Measurements from ENCODE around the gene TCF7L2.

Gene TCF7L2

DNA sequence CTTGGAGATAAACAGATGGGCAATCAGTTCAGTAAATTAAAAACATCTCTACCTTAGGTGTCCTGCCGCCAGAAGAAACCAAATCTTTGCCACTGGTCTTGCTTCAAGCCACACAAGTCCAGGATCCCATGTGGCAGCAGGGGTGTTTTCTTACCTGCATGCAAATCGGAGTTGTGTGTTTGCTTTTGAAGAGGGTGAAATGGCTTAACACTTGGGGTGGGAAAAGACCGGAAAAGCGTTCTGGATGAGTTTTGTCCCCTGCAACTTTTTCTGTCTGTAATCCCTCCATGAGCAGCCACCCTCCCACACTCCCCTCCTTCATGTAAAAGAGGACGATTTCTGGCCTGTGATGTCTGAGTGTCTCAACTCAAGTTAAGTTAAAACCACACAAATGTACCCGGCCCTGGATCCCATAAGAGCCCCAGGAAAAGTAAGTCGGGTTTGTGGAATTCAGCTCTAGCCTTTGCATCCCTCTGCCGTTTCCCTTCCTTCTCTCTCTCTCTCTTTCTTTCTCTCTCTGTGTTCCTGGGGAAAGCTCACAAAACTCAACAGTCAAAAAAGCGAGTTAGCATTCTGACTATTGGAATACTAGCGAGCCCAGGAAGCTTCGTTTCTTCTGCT is 178.5 kb downstream of the TCF7L2 start:
- DNase-seq (ENCODE audit: insufficient read length) (no peak), FAIRE-seq (no peak)
- no peak for TF ChIP-seq TAF1 (IDR thresholded peaks at IDR 0.05; ENCODE audit: borderline replicate concordance, low read depth, low read length)
- no peak for TF ChIP-seq POLR2AphosphoS5 (IDR thresholded peaks at IDR 0.05; ENCODE audit: low read depth, low read length)
- TF ChIP-seq POLR2A (IDR thresholded peaks at IDR 0.05; ENCODE audit: low read depth, low read length): no peak

DNA sequence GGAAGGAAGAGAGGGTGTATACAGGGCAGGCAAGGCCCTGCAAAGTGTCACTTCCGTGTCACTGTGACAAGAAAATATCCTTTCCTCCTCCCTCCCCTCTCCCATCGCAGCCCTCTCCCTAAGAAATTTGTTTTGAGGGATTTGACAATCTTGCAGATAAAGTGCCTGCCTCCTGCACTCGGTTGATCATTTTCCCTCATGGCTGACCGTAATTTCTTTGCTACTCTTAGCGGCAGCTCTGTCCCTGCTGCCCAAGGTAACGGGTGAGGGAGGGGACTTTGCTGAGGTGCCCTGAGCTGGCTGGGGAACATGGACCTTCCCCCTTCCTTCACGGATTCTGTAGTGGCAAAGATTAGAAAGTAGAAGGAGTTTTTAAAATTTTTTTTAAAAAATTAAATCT is 179.1 kb downstream of the TCF7L2 start:
- FAIRE-seq (no peak), DNase-seq (ENCODE audit: insufficient read length) (no peak)
- no peak for TF ChIP-seq TAF1 (IDR thresholded peaks at IDR 0.05; ENCODE audit: borderline replicate concordance, low read depth, low read length)

GRCh38 chr10:113130014-113130641 is 180.1 kb downstream of the TCF7L2 start:
- FAIRE-seq: no peak
- TF ChIP-seq POLR2AphosphoS5 (IDR thresholded peaks at IDR 0.05; ENCODE audit: low read depth, low read length) (no peak), POLR2A (IDR thresholded peaks at IDR 0.05; ENCODE audit: low read depth, low read length) (no peak), TAF1 (IDR thresholded peaks at IDR 0.05; ENCODE audit: borderline replicate concordance, low read depth, low read length) (no peak)
- no peak for DNase-seq (ENCODE audit: insufficient read length)

GRCh38 chr10:113131613-113132261 is 181.7 kb downstream of the TCF7L2 start:
- TF ChIP-seq POLR2A (IDR thresholded peaks at IDR 0.05; ENCODE audit: low read depth, low read length) (no peak), TAF1 (IDR thresholded peaks at IDR 0.05; ENCODE audit: borderline replicate concordance, low read depth, low read length) (no peak), POLR2AphosphoS5 (IDR thresholded peaks at IDR 0.05; ENCODE audit: low read depth, low read length) (no peak)
- DNase-seq (ENCODE audit: insufficient read length): no peak
- no peak for FAIRE-seq

DNA sequence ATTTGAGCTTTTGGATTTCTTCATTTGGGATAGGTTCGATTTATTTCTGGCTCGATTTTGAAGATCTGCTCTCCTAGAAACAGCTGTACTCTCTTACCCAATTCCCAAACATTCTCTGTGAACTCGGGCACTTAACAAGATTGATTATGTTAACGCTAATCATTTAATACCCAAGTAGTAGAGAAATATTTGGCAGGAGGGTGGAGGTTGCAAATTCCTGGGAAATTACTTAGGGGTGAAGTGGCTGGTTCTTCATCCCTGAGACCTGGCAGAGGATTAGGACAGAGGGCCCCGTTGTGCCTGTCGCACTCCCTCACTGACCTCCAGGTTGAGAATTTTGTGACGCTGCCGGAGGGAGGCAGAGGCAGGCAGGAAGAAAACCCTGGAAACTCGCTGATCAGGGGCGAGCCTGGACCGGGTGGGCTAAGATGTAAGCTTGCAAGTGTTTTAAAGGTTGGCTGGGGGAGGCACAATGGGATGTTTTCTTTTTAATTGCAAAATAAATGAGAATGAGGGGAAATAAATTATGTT is 182.6 kb downstream of the TCF7L2 start:
- FAIRE-seq (no peak), DNase-seq (ENCODE audit: insufficient read length) (no peak)
- no peak for TF ChIP-seq POLR2A (IDR thresholded peaks at IDR 0.05; ENCODE audit: low read depth, low read length)
- TF ChIP-seq TAF1 (IDR thresholded peaks at IDR 0.05; ENCODE audit: borderline replicate concordance, low read depth, low read length): no peak
- TF ChIP-seq POLR2AphosphoS5 (IDR thresholded peaks at IDR 0.05; ENCODE audit: low read depth, low read length): no peak

GRCh38 chr10:113133497-113134115 is 183.6 kb downstream of the TCF7L2 start:
- no peak for TF ChIP-seq POLR2A (IDR thresholded peaks at IDR 0.05; ENCODE audit: low read depth, low read length)
- no peak for TF ChIP-seq POLR2AphosphoS5 (IDR thresholded peaks at IDR 0.05; ENCODE audit: low read depth, low read length)
- TF ChIP-seq TAF1 (IDR thresholded peaks at IDR 0.05; ENCODE audit: borderline replicate concordance, low read depth, low read length): no peak
- DNase-seq (ENCODE audit: insufficient read length) (no peak), FAIRE-seq (no peak)

GRCh38 chr10:113135025-113135424 is 185.0 kb downstream of the TCF7L2 start:
- FAIRE-seq (no peak), DNase-seq (ENCODE audit: insufficient read length) (no peak)
- TF ChIP-seq POLR2A (IDR thresholded peaks at IDR 0.05; ENCODE audit: low read depth, low read length): no peak
- no peak for TF ChIP-seq POLR2AphosphoS5 (IDR thresholded peaks at IDR 0.05; ENCODE audit: low read depth, low read length)
- TF ChIP-seq TAF1 (IDR thresholded peaks at IDR 0.05; ENCODE audit: borderline replicate concordance, low read depth, low read length): no peak

- TF ChIP-seq TAF1 (IDR thresholded peaks at IDR 0.05; ENCODE audit: borderline replicate concordance, low read depth, low read length) (no peak), POLR2A (IDR thresholded peaks at IDR 0.05; ENCODE audit: low read depth, low read length) (no peak), POLR2AphosphoS5 (IDR thresholded peaks at IDR 0.05; ENCODE audit: low read depth, low read length) (no peak)
- DNase-seq (ENCODE audit: insufficient read length) (no peak), FAIRE-seq (no peak)
Measured at GRCh38 chr10:113137941-113138685, 188.1 kb downstream of the TCF7L2 start.

GRCh38 chr10:113138937-113139585 is 189.0 kb downstream of the TCF7L2 start:
- FAIRE-seq (no peak), DNase-seq (ENCODE audit: insufficient read length) (no peak)
- TF ChIP-seq TAF1 (IDR thresholded peaks at IDR 0.05; ENCODE audit: borderline replicate concordance, low read depth, low read length): no peak
- TF ChIP-seq POLR2AphosphoS5 (IDR thresholded peaks at IDR 0.05; ENCODE audit: low read depth, low read length): no peak
- TF ChIP-seq POLR2A (IDR thresholded peaks at IDR 0.05; ENCODE audit: low read depth, low read length): no peak

DNA sequence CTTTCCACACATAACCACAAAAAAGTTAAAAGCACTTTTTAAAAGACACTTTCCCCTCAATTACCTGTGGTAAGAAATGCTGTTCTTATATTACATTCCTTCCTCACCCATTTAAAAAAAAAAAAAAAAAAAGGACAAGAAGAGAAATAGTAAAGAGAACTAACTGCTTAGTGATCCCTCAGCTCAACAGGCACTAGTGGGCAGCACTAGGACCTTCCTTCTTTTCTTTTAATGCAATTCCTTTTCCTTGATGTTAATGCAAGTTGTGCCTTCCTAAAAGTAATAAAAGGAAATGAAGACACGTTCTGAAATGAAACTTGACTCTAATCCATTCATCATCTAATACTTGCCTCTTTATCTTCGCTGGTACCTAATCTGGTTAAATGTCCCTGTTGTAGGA is 189.7 kb downstream of the TCF7L2 start:
- TF ChIP-seq TAF1 (IDR thresholded peaks at IDR 0.05; ENCODE audit: borderline replicate concordance, low read depth, low read length) (no peak), POLR2AphosphoS5 (IDR thresholded peaks at IDR 0.05; ENCODE audit: low read depth, low read length) (no peak), POLR2A (IDR thresholded peaks at IDR 0.05; ENCODE audit: low read depth, low read length) (no peak)
- FAIRE-seq (no peak), DNase-seq (ENCODE audit: insufficient read length) (no peak)

All from GM12892 (cell line).